Neural cell (in vitro differentiated cells): ENCODE data around the gene AURKA. TPM values are rescaled to one million over a fixed set of nuclear protein-coding genes. Genes with fewer than 3 reads are reported as not detected.
"Not testable (repeated sequence)": the region's sequence is repeated elsewhere in the genome, so short reads cannot be mapped to it uniquely, and the experiment has no call there.

ENCODE experiments used
- H2AFZ ChIP-seq: fragments of 200-600, 300-800 bp; sonication (generic), shearing (Covaris generic); 2 replicates; pipeline ENCODE4 v1.6.0; 2014; ENCODE audit warnings: low read depth, mild to moderate bottlenecking, antibody characterized with exemption, low read length, moderate library complexity
- H3F3A ChIP-seq: fragments of 200-600 bp; shearing (Covaris generic); 2 replicates; pipeline ENCODE4 v1.6.1; 2016; ENCODE audit warnings: mild to moderate bottlenecking, moderate library complexity, mixed read lengths, antibody characterized with exemption, low read length; ENCODE audit not compliant: insufficient read depth, poor library complexity, severe bottlenecking
- H3K27ac ChIP-seq: fragments of 200-600, 300-800 bp; sonication (generic), shearing (Covaris generic); 2 replicates; pipeline ENCODE4 v1.5.1; 2014; ENCODE audit warnings: mild to moderate bottlenecking, low read length, moderate library complexity
- H3K27me3 ChIP-seq: fragments of 300-800, 200-600 bp; sonication (generic), shearing (Covaris generic); 2 replicates; pipeline ENCODE4 v1.6.0; 2014; ENCODE audit warnings: mild to moderate bottlenecking, low read depth, low read length, moderate library complexity; ENCODE audit not compliant: insufficient read depth
- H3K36me3 ChIP-seq: fragments of 300-800, 200-600 bp; sonication (generic), shearing (Covaris generic); 2 replicates; pipeline ENCODE4 v1.5.1; 2014; ENCODE audit warnings: mild to moderate bottlenecking, antibody characterized with exemption, low read length, moderate library complexity; ENCODE audit not compliant: insufficient read depth
- H3K4me2 ChIP-seq: fragments of 300-800, 200-600 bp; sonication (generic), shearing (Covaris generic); 2 replicates; pipeline ENCODE4 v1.6.0; 2014; ENCODE audit warnings: mild to moderate bottlenecking, low read length
- H3K4me3 ChIP-seq: fragments of 300-800, 200-600 bp; sonication (generic), shearing (Covaris generic); 2 replicates; pipeline ENCODE4 v1.5.1; 2014; ENCODE audit warnings: mild to moderate bottlenecking, low read length, moderate library complexity
- H3K79me2 ChIP-seq: fragments of 200-600 bp; shearing (Covaris generic); replicated peaks from 2 replicates; pipeline ENCODE4 v1.6.0; 2014; ENCODE audit warnings: mild to moderate bottlenecking, low read length, moderate library complexity; ENCODE audit not compliant: insufficient read depth
- H3K9ac ChIP-seq: fragments of 300-800, 200-600 bp; sonication (generic), shearing (Covaris generic); 2 replicates; pipeline ENCODE4 v1.6.1; 2016; ENCODE audit warnings: mild to moderate bottlenecking, low read length, mixed read lengths
- H3K9me2 ChIP-seq: fragments of 200-600 bp; shearing (Covaris generic); 2 replicates; pipeline ENCODE4 v1.6.1; 2016; ENCODE audit warnings: mild to moderate bottlenecking, low read length, mixed read lengths; ENCODE audit not compliant: insufficient read depth
- H3K9me3 ChIP-seq: fragments of 200-600, 300-800 bp; sonication (generic), shearing (Covaris generic); 2 replicates; pipeline ENCODE4 v1.6.1; 2016; ENCODE audit warnings: mild to moderate bottlenecking, mixed run types, low read length, moderate library complexity, mixed read lengths
- H4K20me1 ChIP-seq: fragments of 200-600 bp; shearing (Covaris generic); 2 replicates; pipeline ENCODE4 v1.6.1; 2016; ENCODE audit warnings: mild to moderate bottlenecking, mixed run types; ENCODE audit not compliant: insufficient read depth
- CTCF ChIP-seq: fragments of 450-650 bp; IDR thresholded peaks from 2 replicates; pipeline ENCODE4 v1.5.1; 2014; ENCODE audit warnings: antibody characterized with exemption, mild to moderate bottlenecking, moderate library complexity; ENCODE audit not compliant: poor library complexity, severe bottlenecking
- EP300 ChIP-seq: fragments of 450-650 bp; conservative IDR thresholded peaks from 2 replicates; pipeline ENCODE4 v1.6.1; 2014; ENCODE audit warnings: antibody characterized with exemption, mild to moderate bottlenecking, moderate library complexity; ENCODE audit not compliant: poor library complexity, severe bottlenecking
- EZH2 ChIP-seq: fragments of 200-600, 300-800 bp; shearing (Covaris generic), sonication (generic); IDR thresholded peaks from 2 replicates; pipeline ENCODE4 v1.6.1; 2014; ENCODE audit warnings: antibody characterized with exemption, low read length, borderline replicate concordance, mild to moderate bottlenecking; ENCODE audit not compliant: insufficient read depth, poor library complexity, severe bottlenecking
- MXI1 ChIP-seq: fragments of 450-650 bp; conservative IDR thresholded peaks from 2 replicates; pipeline ENCODE4 v1.6.1; 2014; ENCODE audit warnings: antibody characterized with exemption, mild to moderate bottlenecking; ENCODE audit not compliant: poor library complexity, severe bottlenecking
- POLR2AphosphoS5 ChIP-seq: IDR thresholded peaks from 2 replicates; pipeline ENCODE4 v1.6.1; 2012
- RAD21 ChIP-seq: fragments of 450-650 bp; conservative IDR thresholded peaks from 2 replicates; pipeline ENCODE4 v1.6.1; 2014; ENCODE audit warnings: antibody characterized with exemption, mild to moderate bottlenecking, moderate library complexity
- REST ChIP-seq: IDR thresholded peaks from 2 replicates; pipeline ENCODE4 v1.6.1; 2012; ENCODE audit warnings: borderline replicate concordance
- SMC3 ChIP-seq: fragments of 450-650 bp; conservative IDR thresholded peaks from 2 replicates; pipeline ENCODE4 v1.6.1; 2014; ENCODE audit warnings: antibody characterized with exemption, mild to moderate bottlenecking, moderate library complexity; ENCODE audit not compliant: poor library complexity
- TAF1 ChIP-seq: IDR thresholded peaks from 2 replicates; pipeline ENCODE4 v1.6.1; 2012; ENCODE audit warnings: low read depth
- polyA plus RNA-seq: library from polyadenylated mRNA; depleted of rRNA; stranded (reverse); fragments of >200 nt; gene quantifications from 2 replicates; pipeline ENCODE4 v1.2.3, GENCODE V29; 2014

AURKA gene
- polyA plus RNA-seq, 1 donor from 2014 or later, result 2.5 TPM

- Histone ChIP-seq H3K4me3 (peak overlapping the region; percentile 87), H3K27ac (no peak overlapping the region), H3K9ac (peak overlapping the region; percentile 80), H3F3A (no peaks in the 10 kb centered on the region), H2AFZ (peak overlapping the region; percentile 85), H3K9me3 (no peaks in the 10 kb centered on the region), H3K27me3 (no peaks in the 10 kb centered on the region), H3K4me2 (peak overlapping the region; percentile 68), H4K20me1 (no peaks in the 10 kb centered on the region), H3K36me3 (peaks cover 1% of the 10 kb centered on the region), H3K79me2 (peaks cover 33% of the 10 kb centered on the region), H3K9me2 (no peaks in the 10 kb centered on the region)
- TF ChIP-seq POLR2AphosphoS5 (no peak), EP300 (no peak), TAF1 (no peak), EZH2 (no peak), MXI1 (no peak), CTCF (no peak), REST (no peak), SMC3 (no peak), RAD21 (no peak)
Measured at GRCh38 chr20:56391596-56392131, 351 bp downstream of the AURKA start.

- Histone ChIP-seq H4K20me1 (no peaks in the 10 kb centered on the region), H3K27ac (no peak overlapping the region), H3F3A (no peaks in the 10 kb centered on the region), H3K4me2 (peak overlapping the region; percentile 68), H3K79me2 (peaks cover 33% of the 10 kb centered on the region), H2AFZ (no peak overlapping the region), H3K4me3 (peak overlapping the region; percentile 87), H3K9me3 (no peaks in the 10 kb centered on the region), H3K9ac (peak overlapping the region; percentile 16), H3K36me3 (no peaks in the 10 kb centered on the region), H3K9me2 (no peaks in the 10 kb centered on the region), H3K27me3 (no peaks in the 10 kb centered on the region)
- no peak for TF ChIP-seq EZH2
- no peak for TF ChIP-seq TAF1
- no peak for TF ChIP-seq REST
- no peak for TF ChIP-seq EP300
- no peak for TF ChIP-seq CTCF
- no peak for TF ChIP-seq SMC3
- TF ChIP-seq POLR2AphosphoS5, result no peak
- TF ChIP-seq MXI1, result no peak
- no peak for TF ChIP-seq RAD21
Measured at GRCh38 chr20:56391037-56391436, 978 bp downstream of the AURKA start.

GRCh38 chr20:56390396-56390795, 1.6 kb downstream of the AURKA start:
- not testable (repeated sequence) for H3K36me3 ChIP-seq, H4K20me1 ChIP-seq, H2AFZ ChIP-seq, H3K4me3 ChIP-seq, H3K9ac ChIP-seq, H3K4me2 ChIP-seq, H3F3A ChIP-seq, H3K9me3 ChIP-seq, H3K27ac ChIP-seq, H3K9me2 ChIP-seq, H3K27me3 ChIP-seq
- peaks cover 33% of the 10 kb centered on the region for H3K79me2 ChIP-seq
